Neural cell (in vitro differentiated cells): Measurements from ENCODE around the gene RHEBL1.

Source experiments
- EP300 ChIP-seq: fragments of 450-650 bp; conservative IDR thresholded peaks from 2 replicates; pipeline ENCODE4 v1.6.1; 2014; ENCODE audit warnings: antibody characterized with exemption, mild to moderate bottlenecking, moderate library complexity; ENCODE audit not compliant: poor library complexity, severe bottlenecking
- MXI1 ChIP-seq: fragments of 450-650 bp; conservative IDR thresholded peaks from 2 replicates; pipeline ENCODE4 v1.6.1; 2014; ENCODE audit warnings: antibody characterized with exemption, mild to moderate bottlenecking; ENCODE audit not compliant: poor library complexity, severe bottlenecking
- POLR2AphosphoS5 ChIP-seq: IDR thresholded peaks from 2 replicates; pipeline ENCODE4 v1.6.1; 2012
- SMC3 ChIP-seq: fragments of 450-650 bp; conservative IDR thresholded peaks from 2 replicates; pipeline ENCODE4 v1.6.1; 2014; ENCODE audit warnings: antibody characterized with exemption, mild to moderate bottlenecking, moderate library complexity; ENCODE audit not compliant: poor library complexity
- TF ChIP-seq, protein P1 (sequence below): fragments of 450-650 bp; IDR thresholded peaks from 2 replicates; pipeline ENCODE4 v1.5.1; 2014; ENCODE audit warnings: antibody characterized with exemption, mild to moderate bottlenecking, moderate library complexity; ENCODE audit not compliant: poor library complexity, severe bottlenecking

DNA sequence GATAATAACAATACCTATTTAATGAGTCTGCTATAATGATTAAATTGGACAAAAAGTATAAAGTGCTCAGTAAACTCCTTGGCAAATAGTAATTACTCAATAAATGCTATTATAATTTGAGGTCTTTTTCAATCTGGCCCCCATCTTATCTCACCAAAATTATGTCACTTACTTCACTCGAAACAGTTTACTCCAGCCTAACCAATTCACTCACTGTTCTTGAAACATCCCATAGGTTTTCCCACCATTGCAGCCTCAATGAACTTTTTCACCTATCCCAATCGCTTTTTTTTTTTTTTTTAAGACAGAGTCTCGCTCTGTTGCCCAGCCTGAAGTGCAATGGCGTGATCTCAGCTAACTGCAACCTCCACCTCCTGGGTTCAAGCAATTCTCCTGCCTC, 33.8 kb downstream of the RHEBL1 start:
- TF ChIP-seq, protein P1, sequence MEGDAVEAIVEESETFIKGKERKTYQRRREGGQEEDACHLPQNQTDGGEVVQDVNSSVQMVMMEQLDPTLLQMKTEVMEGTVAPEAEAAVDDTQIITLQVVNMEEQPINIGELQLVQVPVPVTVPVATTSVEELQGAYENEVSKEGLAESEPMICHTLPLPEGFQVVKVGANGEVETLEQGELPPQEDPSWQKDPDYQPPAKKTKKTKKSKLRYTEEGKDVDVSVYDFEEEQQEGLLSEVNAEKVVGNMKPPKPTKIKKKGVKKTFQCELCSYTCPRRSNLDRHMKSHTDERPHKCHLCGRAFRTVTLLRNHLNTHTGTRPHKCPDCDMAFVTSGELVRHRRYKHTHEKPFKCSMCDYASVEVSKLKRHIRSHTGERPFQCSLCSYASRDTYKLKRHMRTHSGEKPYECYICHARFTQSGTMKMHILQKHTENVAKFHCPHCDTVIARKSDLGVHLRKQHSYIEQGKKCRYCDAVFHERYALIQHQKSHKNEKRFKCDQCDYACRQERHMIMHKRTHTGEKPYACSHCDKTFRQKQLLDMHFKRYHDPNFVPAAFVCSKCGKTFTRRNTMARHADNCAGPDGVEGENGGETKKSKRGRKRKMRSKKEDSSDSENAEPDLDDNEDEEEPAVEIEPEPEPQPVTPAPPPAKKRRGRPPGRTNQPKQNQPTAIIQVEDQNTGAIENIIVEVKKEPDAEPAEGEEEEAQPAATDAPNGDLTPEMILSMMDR, result no peak
- TF ChIP-seq POLR2AphosphoS5, result no peak
- no peak for TF ChIP-seq SMC3
- no peak for TF ChIP-seq EP300
- TF ChIP-seq MXI1, result no peak
